ENCODE data around the gene DPP9. TPM values are rescaled to one million over a fixed set of nuclear protein-coding genes. Genes with fewer than 3 reads are reported as not detected.

DPP9 gene
- total RNA-seq, 1 donor from 2014 or later = 111 TPM

DNA sequence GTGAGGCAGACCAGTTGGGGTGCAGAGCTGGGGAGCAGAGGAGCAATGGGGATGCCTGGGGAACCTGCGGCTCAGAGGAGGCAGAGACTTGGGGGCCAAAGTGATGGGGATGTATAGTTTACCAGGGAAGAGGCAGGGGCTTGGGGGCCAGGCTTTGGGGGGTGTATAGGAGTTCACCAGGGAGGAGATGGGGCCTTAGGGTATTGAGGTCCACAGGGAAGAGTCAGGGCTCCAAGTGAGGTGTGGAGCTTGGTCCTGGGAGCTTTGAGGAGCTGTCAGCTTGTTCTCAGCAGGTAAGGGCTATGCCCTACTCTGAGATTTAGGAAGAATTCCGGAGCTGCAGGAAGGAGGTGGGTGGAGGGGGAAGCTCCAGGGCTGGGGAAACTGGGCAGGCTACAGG is 73.5 kb downstream of the DPP9 start:
- H3K4me1 Mint-ChIP-seq = peaks cover 25% of the 10 kb centered on the region
- TF ChIP-seq CTCF (IDR thresholded peaks at IDR 0.05) = no peak
- no peaks in the 10 kb centered on the region for H3K9me3 Mint-ChIP-seq
- intact Hi-C loops (cut with micrococcal nuclease) = no loop called here
- ChIA-PET CTCF (no interaction called here), POLR2A (no interaction called here)
- H3K27ac Mint-ChIP-seq = peak overlapping the region; percentile 41
- ATAC-seq (ENCODE audit: low read depth) (no peak), DNase-seq (no peak)
- H3K36me3 Mint-ChIP-seq (ENCODE audit: low read depth) = peaks cover 37% of the 10 kb centered on the region
- H3K4me3 Mint-ChIP-seq = no peak overlapping the region
- no peaks in the 10 kb centered on the region for H3K27me3 Mint-ChIP-seq

GRCh38 chr19:4649392-4650047 is 74.1 kb downstream of the DPP9 start:
- H3K27ac Mint-ChIP-seq = peak overlapping the region; percentile 14
- intact Hi-C loops (cut with micrococcal nuclease) = no loop called here
- POLR2A ChIA-PET = interaction anchor here (0.7 kb wide), 2 partner anchors 13 to 980 kb away, joined by 3 to 4 read pairs; no protein-coding TSS in a partner anchor

GRCh38 chr19:4647676-4648644 is 75.7 kb downstream of the DPP9 start:
- TF ChIP-seq CTCF (IDR thresholded peaks at IDR 0.05) = no peak
- Mint-ChIP-seq H3K9me3 (no peaks in the 10 kb centered on the region), H3K36me3 (ENCODE audit: low read depth) (peaks cover 26% of the 10 kb centered on the region), H3K27ac (peak overlapping the region; percentile 35), H3K27me3 (no peaks in the 10 kb centered on the region), H3K4me3 (no peak overlapping the region), H3K4me1 (peaks cover 20% of the 10 kb centered on the region)
- peak; percentile 28 for ATAC-seq (ENCODE audit: low read depth)
- intact Hi-C loops (cut with micrococcal nuclease) = no loop called here
- DNase-seq = no peak
- POLR2A ChIA-PET = no interaction called here
- CTCF ChIA-PET = interaction anchor here (1.7 kb wide), 1 partner anchor 11 kb away, joined by 8 read pairs; no protein-coding TSS in a partner anchor

More at GRCh38 chr19:4649392-4650047, 74.1 kb downstream of the DPP9 start:
- Mint-ChIP-seq H3K4me1 (peaks cover 21% of the 10 kb centered on the region), H3K27me3 (no peaks in the 10 kb centered on the region), H3K9me3 (no peaks in the 10 kb centered on the region), H3K36me3 (ENCODE audit: low read depth) (peaks cover 33% of the 10 kb centered on the region), H3K4me3 (no peak overlapping the region)
- TF ChIP-seq CTCF (IDR thresholded peaks at IDR 0.05) = no peak
- no peak for ATAC-seq (ENCODE audit: low read depth)
- no peak for DNase-seq
- CTCF ChIA-PET = interaction anchor here (1.7 kb wide), 1 partner anchor 13 kb away, joined by 8 read pairs; no protein-coding TSS in a partner anchor

DNA sequence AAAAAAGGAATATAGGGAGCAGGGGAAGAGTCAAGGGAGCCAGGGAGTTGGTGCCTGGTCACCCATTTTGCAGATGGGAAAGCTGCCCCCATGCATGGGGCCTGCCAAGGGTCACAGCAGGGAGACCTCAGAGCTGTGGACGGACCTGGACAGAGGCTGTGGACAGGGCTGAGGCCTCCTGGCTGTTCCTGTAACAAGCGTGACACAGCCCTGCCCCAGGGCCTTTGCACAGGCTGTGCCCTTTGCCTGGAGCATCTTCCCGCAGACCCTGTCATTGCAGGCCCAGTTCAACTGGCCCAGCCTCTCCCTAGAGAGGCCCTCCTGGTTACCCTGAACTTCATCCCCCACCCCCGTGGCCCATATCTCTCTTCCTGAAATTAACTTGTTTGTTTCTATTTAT is 77.9 kb downstream of the DPP9 start:
- peaks cover 34% of the 10 kb centered on the region for H3K4me1 Mint-ChIP-seq
- ChIA-PET CTCF (interaction anchor here (1.3 kb wide), 1 partner anchor 13 kb away, joined by 3 read pairs; no protein-coding TSS in a partner anchor), POLR2A (no interaction called here)
- TF ChIP-seq CTCF (IDR thresholded peaks at IDR 0.05) = no peak
- intact Hi-C loops (cut with micrococcal nuclease) = no loop called here
- ATAC-seq (ENCODE audit: low read depth) (no peak), DNase-seq (no peak)
- no peak overlapping the region for H3K4me3 Mint-ChIP-seq
- no peak overlapping the region for H3K27ac Mint-ChIP-seq
- H3K9me3 Mint-ChIP-seq = no peaks in the 10 kb centered on the region
- peaks cover 18% of the 10 kb centered on the region for H3K36me3 Mint-ChIP-seq (ENCODE audit: low read depth)
- H3K27me3 Mint-ChIP-seq = no peaks in the 10 kb centered on the region

GRCh38 chr19:4642625-4643024 is 81.0 kb downstream of the DPP9 start:
- ATAC-seq (ENCODE audit: low read depth) (no peak), DNase-seq (no peak)
- Mint-ChIP-seq H3K4me1 (peaks cover 38% of the 10 kb centered on the region), H3K36me3 (ENCODE audit: low read depth) (peaks cover 13% of the 10 kb centered on the region), H3K27me3 (no peaks in the 10 kb centered on the region), H3K4me3 (peak overlapping the region; percentile 35), H3K9me3 (no peaks in the 10 kb centered on the region), H3K27ac (peak overlapping the region; percentile 24)
- no peak for TF ChIP-seq CTCF (IDR thresholded peaks at IDR 0.05)
- intact Hi-C loops (cut with micrococcal nuclease) = no loop called here
- CTCF ChIA-PET = no interaction called here
- POLR2A ChIA-PET = no interaction called here

Data from activated B cell treated with CpG ODN at 0.5 μM for 24 hours (primary cell).